GM20431 (cell line): ENCODE measurements around the gene GPC5.
"Not testable (repeated sequence)": the region's sequence is repeated elsewhere in the genome, so short reads cannot be mapped to it uniquely, and the experiment has no call there.

Experiments
- in situ Hi-C: fragments of 300-500 bp; cut with MseI, MboI; formaldehyde crosslinking; loops from one replicate; pipeline ENCODE4 v1.15.0; 2020; ENCODE audit warnings: low sequenced_read_pairs; ENCODE audit not compliant: unreplicated experiment

GPC5 gene

GRCh38 chr13:91398413-91399188, at the start of gene GPC5:
Gene GPC5 (plus strand): TSS chr13:91398621.
- in situ Hi-C loops: no loop called here

- in situ Hi-C loops: no loop called here
Observed at GRCh38 chr13:91348906-91349435, 49.5 kb upstream of the GPC5 start.

GRCh38 chr13:91349992-91350911, 48.2 kb upstream of the GPC5 start:
- in situ Hi-C loops: no loop called here

DNA sequence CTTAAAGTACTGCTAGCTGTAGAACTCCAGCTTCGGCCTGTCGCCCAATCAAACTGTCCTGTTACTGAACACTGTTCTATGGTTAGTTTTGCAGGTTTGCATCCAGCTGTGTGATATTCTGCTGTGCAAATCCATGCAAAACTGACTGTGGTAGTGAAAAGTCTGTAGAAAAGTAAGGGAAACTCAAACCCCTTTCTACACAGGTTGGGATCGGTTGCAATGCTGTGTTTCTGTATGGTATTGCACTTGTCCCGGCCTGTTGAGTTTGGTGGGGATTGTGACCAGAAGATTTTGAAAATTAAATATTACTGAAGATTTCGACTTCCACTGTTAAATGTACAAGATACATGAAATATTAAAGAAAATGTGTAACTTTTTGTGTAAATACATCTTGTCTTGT, 47.3 kb upstream of the GPC5 start:
- in situ Hi-C loops: no loop called here

DNA sequence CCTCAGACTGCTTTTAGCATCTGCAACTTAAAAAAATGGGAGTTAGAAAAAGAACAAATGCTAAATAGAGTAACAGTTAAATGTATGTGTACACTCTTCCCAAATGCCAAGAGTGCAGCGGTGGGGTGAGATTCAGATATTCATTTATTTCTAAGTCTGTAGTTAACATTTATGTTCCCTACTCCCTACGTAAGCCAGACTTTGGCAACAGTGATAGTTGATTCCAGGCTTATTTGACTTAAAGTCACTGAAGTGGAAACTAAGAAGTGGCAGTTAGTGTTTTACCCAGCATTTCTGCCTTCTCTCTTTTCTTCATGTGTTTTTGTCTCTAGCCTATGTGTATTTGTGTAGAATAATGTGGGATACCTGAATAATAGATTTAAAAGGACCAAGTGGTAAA, 46.4 kb upstream of the GPC5 start:
- in situ Hi-C loops: no loop called here

DNA sequence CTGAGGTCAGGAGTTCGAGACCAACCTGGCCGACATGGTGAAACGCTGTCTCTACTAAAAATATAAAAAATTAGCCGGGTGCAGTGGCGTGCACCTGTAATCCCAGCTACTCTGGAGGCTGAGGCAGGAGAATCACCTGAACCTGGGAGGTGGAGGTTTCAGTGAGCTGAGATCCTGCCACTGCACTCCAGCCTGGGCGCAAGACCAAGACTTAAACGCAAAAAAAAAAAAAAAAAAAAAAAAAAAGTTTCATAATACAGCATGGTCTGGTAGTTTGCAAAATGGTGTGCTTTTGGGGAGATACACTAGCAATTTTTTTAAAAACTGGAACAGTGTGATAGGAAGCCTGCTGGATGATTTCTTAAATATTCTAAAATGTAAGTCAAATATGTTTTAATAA, 45.5 kb upstream of the GPC5 start:
- in situ Hi-C loops: not testable (repeated sequence)

DNA sequence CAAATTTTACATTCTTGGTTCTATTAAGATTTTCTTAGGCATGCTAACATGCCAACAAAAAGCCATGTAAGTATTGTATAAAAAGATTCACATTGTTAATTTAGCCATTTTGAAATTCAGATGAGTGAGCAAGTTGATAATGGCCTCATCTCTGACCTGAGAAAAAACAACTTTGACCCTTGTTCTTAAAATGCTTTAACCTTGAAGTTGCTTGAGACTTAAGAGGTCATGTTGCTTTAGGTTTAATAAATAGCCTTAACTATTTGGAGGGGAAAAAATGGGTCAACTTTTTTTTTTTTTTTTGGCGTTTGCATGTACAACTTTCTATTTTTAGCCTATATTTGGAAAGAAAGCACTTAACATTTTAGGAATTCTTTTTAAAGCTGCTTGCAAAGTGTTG, 44.9 kb upstream of the GPC5 start:
- in situ Hi-C loops: no loop called here

DNA sequence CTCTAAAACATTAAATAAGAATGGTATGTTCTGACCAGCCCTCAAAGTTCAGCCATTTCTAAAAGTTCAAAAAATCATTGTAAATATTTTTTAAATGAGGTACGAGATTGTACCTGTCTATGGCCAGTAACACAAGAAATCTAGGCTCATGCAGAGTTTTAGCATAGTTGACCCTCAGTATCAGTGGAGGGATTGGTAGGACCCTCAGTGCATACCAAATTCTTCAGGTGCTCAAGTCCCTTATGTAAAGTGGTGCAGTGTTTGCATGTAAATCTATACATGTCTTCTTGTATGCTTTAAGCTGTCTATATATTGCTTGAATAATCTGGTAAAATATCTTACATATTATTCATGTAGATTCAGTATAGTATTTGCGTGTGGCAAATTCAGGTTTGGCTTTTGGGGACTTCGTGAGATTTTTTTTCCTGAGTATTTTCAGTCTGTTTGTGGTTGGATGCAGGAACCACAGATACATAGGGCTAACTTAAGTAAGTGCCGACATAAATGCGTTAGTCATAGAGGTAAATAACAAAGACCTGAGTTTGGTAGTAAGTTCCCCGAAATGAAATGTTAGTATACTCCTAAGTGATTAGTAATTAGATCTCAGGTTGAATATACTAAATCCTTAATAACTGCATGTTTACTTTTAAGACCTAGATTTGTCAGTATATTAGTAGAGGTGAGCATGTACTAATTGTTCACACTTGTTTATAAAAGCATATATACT, 43.2 kb upstream of the GPC5 start:
- in situ Hi-C loops: no loop called here

- in situ Hi-C loops: no loop called here
Observed at GRCh38 chr13:91355826-91356710, 42.4 kb upstream of the GPC5 start.

- in situ Hi-C loops: no loop called here
Observed at GRCh38 chr13:91356919-91357612, 41.4 kb upstream of the GPC5 start.

- in situ Hi-C loops: no loop called here
Observed at GRCh38 chr13:91357613-91358386, 40.6 kb upstream of the GPC5 start.

- in situ Hi-C loops: no loop called here
Observed at GRCh38 chr13:91358387-91358782, 40.0 kb upstream of the GPC5 start.

- in situ Hi-C loops: no loop called here
Observed at GRCh38 chr13:91359111-91359510, 39.3 kb upstream of the GPC5 start.

DNA sequence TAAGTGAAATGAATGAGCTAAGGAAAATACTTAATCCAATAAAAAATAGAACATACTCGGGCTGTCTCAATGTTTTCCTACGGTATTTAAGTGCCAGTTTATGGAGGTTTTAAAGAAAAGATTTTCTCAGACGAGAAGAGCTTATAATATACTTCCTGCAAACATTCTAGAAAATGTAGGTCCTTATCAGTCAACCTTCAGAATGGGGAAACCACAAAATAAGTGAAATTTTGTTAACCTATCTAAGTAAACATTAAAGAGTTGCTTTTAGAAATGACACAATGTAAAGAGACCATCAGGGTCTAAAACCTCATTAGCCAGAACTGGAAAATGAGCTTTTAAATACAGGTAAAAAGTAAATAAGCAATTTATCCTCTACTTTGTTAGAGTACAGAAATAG, 38.8 kb upstream of the GPC5 start:
- in situ Hi-C loops: no loop called here

GRCh38 chr13:91360246-91360751, 38.1 kb upstream of the GPC5 start:
- in situ Hi-C loops: no loop called here

DNA sequence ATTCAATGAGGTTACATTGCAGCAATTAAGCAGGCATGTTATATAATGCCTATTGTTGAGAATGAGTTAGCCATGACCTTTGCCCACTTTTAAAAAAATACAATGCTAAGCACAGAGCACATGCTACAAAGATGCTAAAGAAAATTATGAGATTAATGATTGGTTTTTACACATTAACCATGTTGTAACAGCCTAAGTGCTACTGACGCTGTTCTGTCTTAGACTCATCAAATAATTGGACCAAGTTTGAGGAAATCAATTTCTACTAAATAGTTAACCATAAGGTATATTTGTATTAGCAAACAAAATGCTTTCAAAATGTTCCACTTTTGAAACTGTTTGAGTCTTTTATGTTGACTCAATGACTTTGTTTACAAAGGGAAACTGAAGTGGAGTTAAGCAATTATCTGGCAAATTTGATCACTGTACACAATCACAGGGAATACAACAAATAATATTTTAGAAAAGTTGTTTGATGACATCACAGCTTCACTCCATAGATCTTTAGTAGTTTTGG, 36.6 kb upstream of the GPC5 start:
- in situ Hi-C loops: no loop called here

DNA sequence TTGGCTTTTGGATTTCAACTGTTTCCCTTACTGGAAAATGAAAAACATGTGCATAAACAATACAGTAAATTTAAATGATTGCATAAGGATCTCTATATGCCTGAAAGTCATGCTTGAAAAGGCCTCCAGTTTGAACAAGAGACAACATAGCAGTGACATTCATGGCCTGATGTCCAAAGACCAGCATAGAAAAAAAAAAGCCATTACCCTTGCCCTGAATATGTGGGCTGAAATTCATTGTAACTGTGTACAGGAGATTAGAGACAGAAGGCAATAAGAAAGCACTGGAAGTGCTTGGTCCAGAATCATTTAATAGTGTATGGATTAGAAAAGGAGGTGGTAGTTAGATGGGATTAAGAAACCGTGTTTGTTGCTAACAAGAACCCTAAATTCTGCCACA, 35.5 kb upstream of the GPC5 start:
- in situ Hi-C loops: no loop called here

- in situ Hi-C loops: no loop called here
Observed at GRCh38 chr13:91368101-91368500, 30.3 kb upstream of the GPC5 start.
